ENCODE measurements around the gene PPP1R37. TPM values are rescaled to one million over a fixed set of nuclear protein-coding genes. Genes with fewer than 3 reads are reported as not detected.

PPP1R37 gene
- total and polyA plus RNA-seq, 4 donors, result 1.8 to 10.4 (median 9.3) TPM

GRCh38 chr19:45058622-45059159 lies 34.3 kb upstream of the PPP1R37 start:
- Histone ChIP-seq H3K4me1 (ENCODE audit: control insufficient read depth in 4 of 4, insufficient read depth in 4 of 4, low read length in 3 of 4) (no peaks in the 10 kb centered on the region), H3K27ac (ENCODE audit: low read depth in 1 of 2, low read length in 2 of 2) (no peak overlapping the region), H3K9me3 (ENCODE audit: control insufficient read depth in 4 of 4, low read length in 3 of 4) (no peaks in the 10 kb centered on the region), H3K27me3 (ENCODE audit: control insufficient read depth in 4 of 4, insufficient read depth in 4 of 4, low read length in 3 of 4) (no peaks in the 10 kb centered on the region), H3K9ac (ENCODE audit: low read depth in 1 of 2, low read length in 2 of 2) (no peak overlapping the region), H3K36me3 (ENCODE audit: control insufficient read depth in 4 of 4, insufficient read depth in 3 of 4, low read depth in 1 of 4, low read length in 3 of 4) (peaks cover 34 to 83% (median 64%) of the 10 kb centered on the region in 4 donors), H3K4me3 (ENCODE audit: low read depth in 1 of 3, low read length in 3 of 3) (no peak overlapping the region)
- WGBS, result 86% methylated on average over 14 of the region's 14 CpGs
- no peak for DNase-seq (ENCODE audit: low spot score)
- TF ChIP-seq FOXA1 (IDR thresholded peaks at IDR 0.05), result no peak
- TF ChIP-seq CTCF (IDR thresholded peaks at IDR 0.05; ENCODE audit: low read depth, low read length, missing input control), result no peak
- no peak for TF ChIP-seq YY1 (IDR thresholded peaks at IDR 0.05)
- TF ChIP-seq GABPA (IDR thresholded peaks at IDR 0.05 in 1 of 2, conservative IDR thresholded peaks at IDR 0.05 in 1 of 2), result no peak

- Histone ChIP-seq H3K4me3 (ENCODE audit: low read depth in 1 of 3, low read length in 3 of 3) (no peak overlapping the region), H3K4me1 (ENCODE audit: control insufficient read depth in 4 of 4, insufficient read depth in 4 of 4, low read length in 3 of 4) (no peaks in the 10 kb centered on the region), H3K27me3 (ENCODE audit: control insufficient read depth in 4 of 4, insufficient read depth in 4 of 4, low read length in 3 of 4) (no peaks in the 10 kb centered on the region), H3K36me3 (ENCODE audit: control insufficient read depth in 4 of 4, insufficient read depth in 3 of 4, low read depth in 1 of 4, low read length in 3 of 4) (peaks cover 41 to 82% (median 61%) of the 10 kb centered on the region in 4 donors), H3K27ac (ENCODE audit: low read depth in 1 of 2, low read length in 2 of 2) (no peak overlapping the region), H3K9ac (ENCODE audit: low read depth in 1 of 2, low read length in 2 of 2) (no peak overlapping the region), H3K9me3 (ENCODE audit: control insufficient read depth in 4 of 4, low read length in 3 of 4) (no peaks in the 10 kb centered on the region)
- DNase-seq (ENCODE audit: low spot score), result peak; percentile 92
- WGBS, result 50% methylated on average over 16 of the region's 16 CpGs
- TF ChIP-seq RAD21 (IDR thresholded peaks at IDR 0.05), result peak; percentile 96
- no peak for TF ChIP-seq RXRA (IDR thresholded peaks at IDR 0.05)
- no peak for TF ChIP-seq FOXA1 (IDR thresholded peaks at IDR 0.05)
- peak; percentile 91 for TF ChIP-seq CTCF (IDR thresholded peaks at IDR 0.05; ENCODE audit: low read depth, low read length, missing input control)
Observed at GRCh38 chr19:45059258-45059965, 33.6 kb upstream of the PPP1R37 start.

GRCh38 chr19:45061965-45062364 lies 31.0 kb upstream of the PPP1R37 start:
- TF ChIP-seq JUND (IDR thresholded peaks at IDR 0.05), result no peak
- no peak for TF ChIP-seq RAD21 (IDR thresholded peaks at IDR 0.05)
- no peak for TF ChIP-seq CTCF (IDR thresholded peaks at IDR 0.05; ENCODE audit: low read depth, low read length, missing input control)
- TF ChIP-seq HNF4G (IDR thresholded peaks at IDR 0.05), result no peak
- H3K27me3 ChIP-seq (ENCODE audit: control insufficient read depth in 4 of 4, insufficient read depth in 4 of 4, low read length in 3 of 4), result no peaks in the 10 kb centered on the region
- DNase-seq (ENCODE audit: low spot score), result no peak
- H3K36me3 ChIP-seq (ENCODE audit: control insufficient read depth in 4 of 4, insufficient read depth in 3 of 4, low read depth in 1 of 4, low read length in 3 of 4), result peaks cover 36 to 79% (median 54%) of the 10 kb centered on the region in 4 donors
- WGBS, result 91% methylated on average over 4 of the region's 4 CpGs
- H3K27ac ChIP-seq (ENCODE audit: low read depth in 1 of 2, low read length in 2 of 2), result no peak overlapping the region
- H3K4me1 ChIP-seq (ENCODE audit: control insufficient read depth in 4 of 4, insufficient read depth in 4 of 4, low read length in 3 of 4), result no peaks in the 10 kb centered on the region
- no peak overlapping the region for H3K9ac ChIP-seq (ENCODE audit: low read depth in 1 of 2, low read length in 2 of 2)
- H3K9me3 ChIP-seq (ENCODE audit: control insufficient read depth in 4 of 4, low read length in 3 of 4), result no peaks in the 10 kb centered on the region
- no peak overlapping the region for H3K4me3 ChIP-seq (ENCODE audit: low read depth in 1 of 3, low read length in 3 of 3)
